Loucy (cell line): ENCODE data around the gene MBNL1.

Experiments
- EZH2phosphoT487 ChIP-seq: fragments of 200-600 bp; IDR thresholded peaks from 2 replicates; pipeline ENCODE4 v1.6.1; 2018; ENCODE audit warnings: antibody characterized with exemption, mild to moderate bottlenecking, moderate library complexity, borderline replicate concordance
- TF ChIP-seq, protein P1 (sequence below): fragments of 200-600 bp; sonication (generic); conservative IDR thresholded peaks from 2 replicates; pipeline ENCODE4 v1.5.1; 2014; ENCODE audit warnings: mild to moderate bottlenecking, antibody characterized with exemption, low read length

- TF ChIP-seq, protein P1, sequence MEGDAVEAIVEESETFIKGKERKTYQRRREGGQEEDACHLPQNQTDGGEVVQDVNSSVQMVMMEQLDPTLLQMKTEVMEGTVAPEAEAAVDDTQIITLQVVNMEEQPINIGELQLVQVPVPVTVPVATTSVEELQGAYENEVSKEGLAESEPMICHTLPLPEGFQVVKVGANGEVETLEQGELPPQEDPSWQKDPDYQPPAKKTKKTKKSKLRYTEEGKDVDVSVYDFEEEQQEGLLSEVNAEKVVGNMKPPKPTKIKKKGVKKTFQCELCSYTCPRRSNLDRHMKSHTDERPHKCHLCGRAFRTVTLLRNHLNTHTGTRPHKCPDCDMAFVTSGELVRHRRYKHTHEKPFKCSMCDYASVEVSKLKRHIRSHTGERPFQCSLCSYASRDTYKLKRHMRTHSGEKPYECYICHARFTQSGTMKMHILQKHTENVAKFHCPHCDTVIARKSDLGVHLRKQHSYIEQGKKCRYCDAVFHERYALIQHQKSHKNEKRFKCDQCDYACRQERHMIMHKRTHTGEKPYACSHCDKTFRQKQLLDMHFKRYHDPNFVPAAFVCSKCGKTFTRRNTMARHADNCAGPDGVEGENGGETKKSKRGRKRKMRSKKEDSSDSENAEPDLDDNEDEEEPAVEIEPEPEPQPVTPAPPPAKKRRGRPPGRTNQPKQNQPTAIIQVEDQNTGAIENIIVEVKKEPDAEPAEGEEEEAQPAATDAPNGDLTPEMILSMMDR, result no peak
- TF ChIP-seq EZH2phosphoT487, result no peak
Measured at GRCh38 chr3:152272771-152273242, 4.1 kb downstream of the MBNL1 start.
